IPS-18c (cell line): ENCODE data around the gene KPNA6.

ENCODE experiments used
- H3K4me3 ChIP-seq: 2 replicates; pipeline ENCODE4 v1.7.0; 2013; ENCODE audit warnings: low read depth, mild to moderate bottlenecking, low read length, moderate library complexity; ENCODE audit not compliant: insufficient read depth
- H3K9me3 ChIP-seq: one replicate; pipeline ENCODE4 v1.6.1; 2013; ENCODE audit warnings: mild to moderate bottlenecking, low read length, moderate library complexity; ENCODE audit not compliant: control insufficient read depth, insufficient read depth

The KPNA6 gene

GRCh38 chr1:32172621-32173245 is 64.9 kb downstream of the KPNA6 start:
- no peaks in the 10 kb centered on the region for H3K9me3 ChIP-seq
- H3K4me3 ChIP-seq = no peak overlapping the region

- peak overlapping the region; percentile 43; the same call in 1 of the 2 replicates for H3K4me3 ChIP-seq
- H3K9me3 ChIP-seq = no peaks in the 10 kb centered on the region
Measured at GRCh38 chr1:32178380-32179192, 70.7 kb downstream of the KPNA6 start.

GRCh38 chr1:32179193-32179442 is 71.3 kb downstream of the KPNA6 start:
- H3K4me3 ChIP-seq = peak overlapping the region; percentile 43; the same call in 1 of the 2 replicates
- no peaks in the 10 kb centered on the region for H3K9me3 ChIP-seq

GRCh38 chr1:32179443-32180185 is 71.8 kb downstream of the KPNA6 start, which contains the start of gene TXLNA:
Gene TXLNA (plus strand): TSS chr1:32179675. CDS start chr1:32180346, 671 bp downstream.
- Histone ChIP-seq H3K9me3 (no peaks in the 10 kb centered on the region), H3K4me3 (peak within 1 kb of the TSS; percentile 68)

GRCh38 chr1:32180186-32181060 is 72.6 kb downstream of the KPNA6 start:
- Histone ChIP-seq H3K4me3 (peak overlapping the region; percentile 68), H3K9me3 (no peaks in the 10 kb centered on the region)

GRCh38 chr1:32181065-32181464 is 73.2 kb downstream of the KPNA6 start:
- H3K9me3 ChIP-seq = no peaks in the 10 kb centered on the region
- H3K4me3 ChIP-seq = 0 out of 2 replicates have a peak overlapping the region, but pooled peaks have one; percentile 20

- H3K4me3 ChIP-seq = peak overlapping the region; percentile 20; the same call in 1 of the 2 replicates
- no peaks in the 10 kb centered on the region for H3K9me3 ChIP-seq
Measured at GRCh38 chr1:32181563-32181962, 73.7 kb downstream of the KPNA6 start.

- Histone ChIP-seq H3K4me3 (no peak overlapping the region), H3K9me3 (no peaks in the 10 kb centered on the region)
Measured at GRCh38 chr1:32182060-32182459, 74.2 kb downstream of the KPNA6 start.

GRCh38 chr1:32184650-32185049 is 76.8 kb downstream of the KPNA6 start:
- Histone ChIP-seq H3K9me3 (peaks cover under 1% of the 10 kb centered on the region), H3K4me3 (no peak overlapping the region)

GRCh38 chr1:32186077-32186476 is 78.2 kb downstream of the KPNA6 start:
- H3K9me3 ChIP-seq = peaks cover 4% of the 10 kb centered on the region
- no peak overlapping the region for H3K4me3 ChIP-seq

GRCh38 chr1:32186491-32186890 is 78.6 kb downstream of the KPNA6 start:
- peaks cover 4% of the 10 kb centered on the region for H3K9me3 ChIP-seq
- no peak overlapping the region for H3K4me3 ChIP-seq

GRCh38 chr1:32187850-32188249 is 80.0 kb downstream of the KPNA6 start:
- no peak overlapping the region for H3K4me3 ChIP-seq
- peaks cover 4% of the 10 kb centered on the region for H3K9me3 ChIP-seq

- H3K9me3 ChIP-seq = peaks cover 4% of the 10 kb centered on the region
- no peak overlapping the region for H3K4me3 ChIP-seq
Measured at GRCh38 chr1:32192220-32192948, 84.5 kb downstream of the KPNA6 start.

GRCh38 chr1:32194984-32195383 is 87.1 kb downstream of the KPNA6 start:
- Histone ChIP-seq H3K4me3 (no peak overlapping the region), H3K9me3 (peaks cover 2% of the 10 kb centered on the region)

- Histone ChIP-seq H3K9me3 (no peaks in the 10 kb centered on the region), H3K4me3 (no peak overlapping the region)
Measured at GRCh38 chr1:32195531-32195930, 87.7 kb downstream of the KPNA6 start.

GRCh38 chr1:32195972-32196823 is 88.3 kb downstream of the KPNA6 start:
- Histone ChIP-seq H3K9me3 (no peaks in the 10 kb centered on the region), H3K4me3 (no peak overlapping the region)
